ENCODE results near the gene PLEKHG4B.

DNA sequence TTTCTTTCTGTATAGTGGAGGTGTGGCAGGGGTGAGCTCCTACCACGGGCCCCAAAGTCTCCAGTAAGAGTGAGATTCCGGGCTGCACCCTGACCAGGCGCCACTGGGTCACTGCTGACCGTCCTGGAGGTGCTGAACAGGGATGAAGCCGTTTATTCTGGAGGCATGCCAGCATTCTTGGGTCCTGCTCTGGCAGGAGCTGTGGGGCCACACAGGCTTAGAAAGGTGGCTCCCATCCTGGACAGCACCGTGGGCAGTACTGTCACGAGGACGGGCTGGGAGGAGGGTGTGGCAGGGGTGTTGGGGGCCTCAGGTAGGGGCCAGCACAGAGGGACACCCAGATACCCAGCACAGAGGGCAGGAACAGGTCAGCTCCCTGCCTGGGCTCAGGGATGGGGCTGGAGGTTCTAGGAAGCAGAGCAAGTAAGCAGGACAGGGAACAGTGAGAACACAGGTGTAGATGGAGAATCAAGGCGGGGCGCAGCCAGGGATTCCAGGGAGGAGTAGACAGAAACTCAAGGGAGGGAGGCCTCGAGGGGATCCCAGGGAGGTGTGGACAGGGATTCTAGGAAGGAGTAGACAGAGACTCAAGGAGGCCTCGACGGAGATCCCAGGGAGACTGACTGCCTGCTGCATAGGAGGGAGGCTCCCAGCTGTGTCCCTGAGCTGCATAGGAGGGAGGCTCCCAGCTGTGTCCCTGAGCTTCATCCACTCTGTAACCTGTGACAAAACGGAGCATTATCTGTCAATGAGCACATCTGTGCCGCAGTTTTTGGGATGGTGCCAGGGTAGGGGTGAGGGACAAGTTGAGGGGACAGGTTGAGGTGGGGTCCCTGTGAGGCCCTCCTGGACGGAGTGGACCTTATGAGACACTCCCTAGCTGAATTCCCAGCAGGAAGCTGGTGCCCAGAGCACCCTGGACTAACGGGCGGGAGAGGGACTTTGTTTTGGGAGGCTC lies 1.1 kb upstream of the PLEKHG4B start:
- TF ChIP-seq POLR2A (IDR thresholded peaks at IDR 0.05; ENCODE audit: low read length) (no peak), GATA1 (IDR thresholded peaks at IDR 0.05; ENCODE audit: low read depth, low read length) (no peak)
